Measurements from ENCODE around the gene MEMO1.
"Not testable (repeated sequence)": the region's sequence is repeated elsewhere in the genome, so short reads cannot be mapped to it uniquely, and the experiment has no call there.

The MEMO1 gene

GRCh38 chr2:32010670-32011484 lies at the start of gene MEMO1:
MEMO1 (minus strand) TSS chr2:32011008; CDS start chr2:32010247, 761 bp downstream.
- Histone ChIP-seq H3K4me3 (ENCODE audit: low read depth, low read length) (peak within 1 kb of the TSS; percentile 71), H3K36me3 (replicated peaks) (no peaks in the 10 kb centered on the region), H3K27ac (peak within 1 kb of the TSS; percentile 79), H3K27me3 (replicated peaks) (no peaks in the 10 kb centered on the region)
- in situ Hi-C loops (cut with HindIII; ENCODE audit: low pct_ligation_motif_present, low sequenced_read_pairs), result no loop called here
- TF ChIP-seq, protein P1, sequence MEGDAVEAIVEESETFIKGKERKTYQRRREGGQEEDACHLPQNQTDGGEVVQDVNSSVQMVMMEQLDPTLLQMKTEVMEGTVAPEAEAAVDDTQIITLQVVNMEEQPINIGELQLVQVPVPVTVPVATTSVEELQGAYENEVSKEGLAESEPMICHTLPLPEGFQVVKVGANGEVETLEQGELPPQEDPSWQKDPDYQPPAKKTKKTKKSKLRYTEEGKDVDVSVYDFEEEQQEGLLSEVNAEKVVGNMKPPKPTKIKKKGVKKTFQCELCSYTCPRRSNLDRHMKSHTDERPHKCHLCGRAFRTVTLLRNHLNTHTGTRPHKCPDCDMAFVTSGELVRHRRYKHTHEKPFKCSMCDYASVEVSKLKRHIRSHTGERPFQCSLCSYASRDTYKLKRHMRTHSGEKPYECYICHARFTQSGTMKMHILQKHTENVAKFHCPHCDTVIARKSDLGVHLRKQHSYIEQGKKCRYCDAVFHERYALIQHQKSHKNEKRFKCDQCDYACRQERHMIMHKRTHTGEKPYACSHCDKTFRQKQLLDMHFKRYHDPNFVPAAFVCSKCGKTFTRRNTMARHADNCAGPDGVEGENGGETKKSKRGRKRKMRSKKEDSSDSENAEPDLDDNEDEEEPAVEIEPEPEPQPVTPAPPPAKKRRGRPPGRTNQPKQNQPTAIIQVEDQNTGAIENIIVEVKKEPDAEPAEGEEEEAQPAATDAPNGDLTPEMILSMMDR (IDR thresholded peaks at IDR 0.05; ENCODE audit: low read depth, low read length, missing control alignments), result peak; percentile 4
- peak; percentile 89 for DNase-seq

- Histone ChIP-seq H3K27me3 (replicated peaks) (no peaks in the 10 kb centered on the region), H3K36me3 (replicated peaks) (no peaks in the 10 kb centered on the region), H3K27ac (no peak overlapping the region), H3K4me3 (ENCODE audit: low read depth, low read length) (no peak overlapping the region)
- TF ChIP-seq, protein P1 (IDR thresholded peaks at IDR 0.05; ENCODE audit: low read depth, low read length, missing control alignments), result no peak
- in situ Hi-C loops (cut with HindIII; ENCODE audit: low pct_ligation_motif_present, low sequenced_read_pairs), result no loop called here
- DNase-seq, result no peak
These were observed 49.5 kb upstream of the MEMO1 start for GRCh38 chr2:32060266-32060665.

DNA sequence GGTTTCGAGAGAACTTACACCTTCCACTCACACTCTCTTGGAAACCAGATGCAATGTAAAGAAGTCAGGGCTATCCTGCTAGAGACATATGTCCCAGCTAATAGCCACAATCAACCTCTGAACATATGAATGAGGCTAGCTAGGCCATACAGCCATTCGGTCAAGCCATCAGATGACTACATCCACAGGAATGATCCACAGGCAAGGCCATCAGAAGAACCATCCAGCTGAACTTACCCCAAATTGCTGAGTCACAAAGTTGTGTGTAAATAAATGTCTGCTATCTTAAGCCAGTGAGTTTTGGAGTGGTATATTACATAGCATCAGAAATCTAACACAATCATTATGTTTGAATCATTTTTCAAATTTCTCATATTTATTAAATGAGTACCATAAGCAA lies 47.3 kb upstream of the MEMO1 start:
- TF ChIP-seq, protein P1 (IDR thresholded peaks at IDR 0.05; ENCODE audit: low read depth, low read length, missing control alignments), result no peak
- no peaks in the 10 kb centered on the region for H3K27me3 ChIP-seq (replicated peaks)
- no peak overlapping the region for H3K4me3 ChIP-seq (ENCODE audit: low read depth, low read length)
- in situ Hi-C loops (cut with HindIII; ENCODE audit: low pct_ligation_motif_present, low sequenced_read_pairs), result no loop called here
- peak; percentile 40 for DNase-seq
- no peak overlapping the region for H3K27ac ChIP-seq
- H3K36me3 ChIP-seq (replicated peaks), result no peaks in the 10 kb centered on the region

- H3K27me3 ChIP-seq (replicated peaks); H3K4me3 ChIP-seq (ENCODE audit: low read depth, low read length); H3K36me3 ChIP-seq (replicated peaks); H3K27ac ChIP-seq; in situ Hi-C loops (cut with HindIII; ENCODE audit: low pct_ligation_motif_present, low sequenced_read_pairs); DNase-seq: not testable (repeated sequence)
These were observed 43.8 kb upstream of the MEMO1 start for GRCh38 chr2:32054583-32054982.

GRCh38 chr2:32051836-32052439 lies 41.1 kb upstream of the MEMO1 start:
- TF ChIP-seq, protein P1 (IDR thresholded peaks at IDR 0.05; ENCODE audit: low read depth, low read length, missing control alignments), result no peak
- Histone ChIP-seq H3K27me3 (replicated peaks) (no peaks in the 10 kb centered on the region), H3K4me3 (ENCODE audit: low read depth, low read length) (no peak overlapping the region), H3K27ac (no peak overlapping the region), H3K36me3 (replicated peaks) (no peaks in the 10 kb centered on the region)
- no peak for DNase-seq
- in situ Hi-C loops (cut with HindIII; ENCODE audit: low pct_ligation_motif_present, low sequenced_read_pairs), result no loop called here

DNA sequence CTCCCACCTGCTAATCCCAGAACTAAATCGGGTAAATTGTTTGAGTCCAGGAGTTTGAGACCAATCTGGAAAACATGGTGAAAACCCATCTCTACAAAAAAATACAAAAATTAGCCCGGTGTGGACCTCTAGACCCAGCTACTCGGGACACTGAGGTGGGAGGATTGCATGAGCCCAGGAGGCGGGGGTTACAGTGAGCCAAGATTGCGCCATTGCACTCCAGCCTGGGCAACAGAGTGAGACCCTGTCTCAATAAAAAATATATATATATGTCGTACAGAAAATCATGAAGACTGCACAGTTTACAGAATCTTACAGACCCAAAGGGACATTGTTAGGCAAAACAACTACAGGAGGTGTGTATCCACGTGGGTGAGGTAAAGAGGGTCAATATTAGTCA lies 32.8 kb upstream of the MEMO1 start:
- TF ChIP-seq, protein P1 (IDR thresholded peaks at IDR 0.05; ENCODE audit: low read depth, low read length, missing control alignments), result no peak
- in situ Hi-C loops (cut with HindIII; ENCODE audit: low pct_ligation_motif_present, low sequenced_read_pairs), result no loop called here
- H3K27ac ChIP-seq, result no peak overlapping the region

More for the DNA sequence above, 32.8 kb upstream of the MEMO1 start:
- Histone ChIP-seq H3K36me3 (replicated peaks) (no peaks in the 10 kb centered on the region), H3K4me3 (ENCODE audit: low read depth, low read length) (no peak overlapping the region), H3K27me3 (replicated peaks) (no peaks in the 10 kb centered on the region)
- no peak for DNase-seq

Measured in brain microvascular endothelial cell (primary cell).